Ishikawa (cell line): ENCODE results near the gene TMC6.

Experiments used
- CEBPB ChIP-seq: IDR thresholded peaks from 2 replicates; pipeline ENCODE4 v1.6.1; 2012
- CREB1 ChIP-seq: IDR thresholded peaks from 2 replicates; pipeline ENCODE4 v1.6.1; 2012; ENCODE audit warnings: low read depth
- EGR1 ChIP-seq: IDR thresholded peaks from 2 replicates; pipeline ENCODE4 v1.6.1; 2012
- EP300 ChIP-seq: IDR thresholded peaks from 2 replicates; pipeline ENCODE4 v1.6.1; 2012; ENCODE audit warnings: borderline replicate concordance
- FOXM1 ChIP-seq: IDR thresholded peaks from 2 replicates; pipeline ENCODE4 v1.6.1; 2012; ENCODE audit warnings: low read depth, borderline replicate concordance
- MAX ChIP-seq: IDR thresholded peaks from 2 replicates; pipeline ENCODE4 v1.6.1; 2012
- NFIC ChIP-seq: IDR thresholded peaks from 2 replicates; pipeline ENCODE4 v1.6.1; 2012
- RAD21 ChIP-seq: IDR thresholded peaks from 2 replicates; pipeline ENCODE4 v1.6.1; 2012; ENCODE audit warnings: low read depth
- REST ChIP-seq: IDR thresholded peaks from 2 replicates; pipeline ENCODE4 v1.6.1; 2012; ENCODE audit warnings: low read depth, mild to moderate bottlenecking
- TAF1 ChIP-seq: IDR thresholded peaks from 2 replicates; pipeline ENCODE4 v1.6.1; 2012; ENCODE audit warnings: low read depth, mild to moderate bottlenecking
- TCF12 ChIP-seq: IDR thresholded peaks from 2 replicates; pipeline ENCODE4 v1.6.1; 2012; ENCODE audit warnings: low read depth
- TEAD4 ChIP-seq: IDR thresholded peaks from 2 replicates; pipeline ENCODE4 v1.6.1; 2012
- USF1 ChIP-seq: IDR thresholded peaks from 2 replicates; pipeline ENCODE4 v1.6.1; 2012
- YY1 ChIP-seq: IDR thresholded peaks from 2 replicates; pipeline ENCODE4 v1.6.1; 2012; ENCODE audit warnings: low read depth
- ZBTB7A ChIP-seq: IDR thresholded peaks from 2 replicates; pipeline ENCODE4 v1.6.1; 2012; ENCODE audit warnings: low read depth

TMC6 gene

DNA sequence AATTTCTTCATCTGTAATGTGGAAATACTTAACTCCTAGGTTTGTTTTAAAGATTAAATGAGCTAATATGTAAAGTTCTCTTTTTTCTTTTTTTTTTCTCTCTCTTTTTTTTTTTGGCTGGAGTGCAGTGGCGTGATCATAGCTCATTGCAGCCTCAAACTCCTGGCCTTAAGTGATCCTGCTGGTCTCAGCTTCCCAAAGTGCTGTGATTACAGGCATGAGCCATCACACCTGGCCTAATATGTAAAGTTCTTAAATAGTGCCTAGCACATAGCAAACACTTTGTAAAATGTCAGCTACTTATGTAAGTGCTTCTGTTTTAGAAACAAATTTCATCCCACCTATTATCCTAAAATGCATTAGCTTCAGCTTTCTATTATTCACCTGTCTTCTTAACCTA, 40.0 kb downstream of the TMC6 start:
- no peak for TF ChIP-seq CEBPB
- no peak for TF ChIP-seq RAD21
- TF ChIP-seq YY1 = no peak
- TF ChIP-seq TEAD4 = no peak
- TF ChIP-seq MAX = no peak
- no peak for TF ChIP-seq TCF12
- TF ChIP-seq NFIC = no peak
- no peak for TF ChIP-seq ZBTB7A
- no peak for TF ChIP-seq TAF1
- no peak for TF ChIP-seq FOXM1
- TF ChIP-seq USF1 = no peak
- no peak for TF ChIP-seq EP300
- TF ChIP-seq EGR1 = no peak
- TF ChIP-seq CREB1 = no peak
- no peak for TF ChIP-seq REST

GRCh38 chr17:78086740-78087139, 41.8 kb downstream of the TMC6 start:
- TF ChIP-seq EP300 (no peak), NFIC (no peak), EGR1 (no peak), TEAD4 (no peak), USF1 (no peak), CEBPB (no peak), TCF12 (no peak), TAF1 (no peak), MAX (no peak), RAD21 (no peak), CREB1 (no peak), YY1 (no peak), FOXM1 (no peak), REST (no peak), ZBTB7A (no peak)

GRCh38 chr17:78082988-78083387, 45.6 kb downstream of the TMC6 start:
- TF ChIP-seq NFIC (no peak), TEAD4 (no peak), RAD21 (no peak), EP300 (no peak), FOXM1 (no peak), CEBPB (no peak), TCF12 (no peak)

DNA sequence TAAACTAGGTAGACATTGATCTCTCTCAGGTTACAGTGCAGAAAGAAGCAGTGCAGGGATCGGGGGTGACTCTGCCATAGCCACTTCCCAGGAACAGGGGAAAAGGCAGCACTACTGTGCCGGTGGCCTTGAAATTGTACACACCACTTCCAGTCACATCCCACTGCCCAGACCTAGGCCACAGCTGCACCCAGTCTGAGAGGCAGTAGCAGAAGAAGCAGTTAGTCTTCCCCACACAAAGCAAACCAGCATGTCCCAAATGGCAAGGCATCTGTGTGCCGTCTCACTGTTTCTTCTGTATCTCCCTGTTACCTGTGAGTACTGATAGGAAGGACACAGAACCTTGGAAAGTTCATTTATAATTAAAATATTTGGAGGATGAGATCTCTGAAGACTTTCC, 47.0 kb downstream of the TMC6 start:
- TF ChIP-seq MAX (no peak), TEAD4 (no peak), ZBTB7A (no peak), TAF1 (no peak), EGR1 (no peak), FOXM1 (no peak), TCF12 (no peak), REST (no peak), CEBPB (no peak), NFIC (no peak), RAD21 (no peak)

DNA sequence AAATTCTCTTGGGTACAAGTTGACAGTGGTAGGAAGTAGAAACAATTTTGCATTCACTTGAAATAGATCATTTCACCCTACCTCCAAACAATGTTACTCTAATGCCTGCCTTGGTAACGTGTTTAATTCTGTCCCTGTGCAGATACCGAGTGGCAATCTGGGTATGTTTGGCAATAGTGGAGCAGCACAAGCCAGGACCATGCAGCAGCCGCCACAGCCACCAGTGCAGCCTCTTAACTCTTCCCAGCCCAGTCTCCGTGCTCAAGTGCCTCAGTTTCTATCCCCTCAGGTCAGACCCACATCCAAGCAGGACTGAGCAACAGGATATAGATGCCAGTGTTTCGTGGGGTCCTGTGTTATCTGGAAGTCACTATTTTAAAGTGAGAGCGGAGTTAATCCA, 49.3 kb downstream of the TMC6 start:
- TF ChIP-seq RAD21 (no peak), FOXM1 (no peak), YY1 (no peak), MAX (no peak), EGR1 (no peak), CREB1 (no peak), TEAD4 (no peak), CEBPB (no peak), USF1 (no peak), EP300 (no peak), TAF1 (no peak), NFIC (no peak), ZBTB7A (no peak), TCF12 (no peak), REST (no peak)
